Measurements from ENCODE around the gene PBX2.
"Not testable (repeated sequence)": the region's sequence is repeated elsewhere in the genome, so short reads cannot be mapped to it uniquely, and the experiment has no call there.

PBX2 gene

DNA sequence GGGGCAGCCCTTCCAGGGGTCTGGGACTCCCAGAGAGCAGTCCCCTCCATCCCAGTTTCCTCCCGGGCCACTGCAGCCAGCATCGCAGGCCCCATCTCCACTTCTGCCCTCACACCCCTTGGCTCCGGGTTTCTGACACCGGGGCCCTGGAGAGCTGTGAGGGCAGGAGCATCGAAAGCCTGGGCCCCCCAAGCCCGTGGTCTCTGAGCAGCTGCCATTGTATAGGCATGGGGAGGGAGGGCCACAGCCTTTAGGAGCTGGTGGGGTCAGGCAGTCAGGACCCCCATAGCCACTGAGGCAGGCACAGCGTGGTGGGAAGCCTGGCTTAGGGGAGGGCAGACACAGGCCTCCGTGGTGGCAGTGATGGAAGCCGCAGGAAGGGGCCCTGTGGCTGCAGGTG, 12.2 kb upstream of the PBX2 start:
- DNase-seq, result no peak

DNA sequence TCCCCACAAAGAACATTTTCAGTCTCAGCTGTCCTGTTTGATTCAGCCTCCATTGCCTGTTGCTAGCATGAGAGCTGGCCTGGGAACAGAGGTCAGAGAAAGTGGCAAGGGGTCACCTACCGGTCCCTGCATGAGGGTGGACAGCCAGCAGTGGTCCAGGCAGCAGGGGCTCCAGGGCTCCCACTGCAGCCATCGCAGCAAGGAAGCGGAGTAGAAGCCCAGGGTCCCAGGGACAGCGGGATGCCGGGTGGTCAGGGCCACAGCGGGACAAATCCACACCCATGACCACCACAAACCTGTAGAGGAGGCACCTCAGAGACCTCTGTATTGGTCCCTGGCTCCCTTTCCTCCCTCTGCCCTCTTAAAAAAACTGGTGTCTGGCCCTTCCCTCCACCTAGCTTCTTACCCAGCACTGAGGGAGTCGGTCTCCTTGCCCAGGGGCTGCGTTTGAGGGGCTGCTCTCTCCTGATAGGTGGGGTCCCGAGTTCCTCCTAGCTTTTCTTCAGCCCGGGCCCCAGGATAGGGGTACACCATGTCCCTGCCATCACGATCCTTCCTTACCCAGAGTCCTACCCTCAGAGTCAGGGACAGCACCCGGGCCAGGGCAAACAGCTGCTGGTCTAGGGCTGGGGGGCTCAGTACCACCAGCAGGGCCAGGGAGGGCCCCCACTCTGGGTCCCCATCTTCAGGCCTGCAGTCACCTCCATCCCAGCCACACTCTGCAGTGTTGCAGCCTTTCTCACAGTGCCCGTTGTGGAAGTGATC, 10.9 kb upstream of the PBX2 start:
- DNase-seq, result no peak

DNA sequence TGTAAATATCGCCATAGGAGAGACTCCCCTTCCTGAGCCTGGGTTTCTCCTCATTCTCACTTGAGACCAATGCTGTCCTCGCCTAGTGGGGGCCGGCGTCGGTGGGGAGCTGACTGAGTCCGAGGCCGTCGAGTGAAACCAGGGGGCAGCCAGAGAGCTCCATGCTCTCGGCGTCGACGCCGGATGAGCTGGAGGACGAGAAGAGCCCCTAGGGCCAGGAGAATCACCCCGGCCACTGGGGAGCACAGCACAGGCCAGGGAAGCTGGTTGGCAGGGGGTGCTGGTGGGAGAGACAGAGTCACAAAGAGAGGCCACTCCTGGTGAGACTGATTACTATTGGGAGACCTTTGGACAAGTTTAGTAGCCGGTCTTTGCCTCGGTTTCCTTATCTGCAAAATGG, 8.9 kb upstream of the PBX2 start:
- DNase-seq, result no peak

DNA sequence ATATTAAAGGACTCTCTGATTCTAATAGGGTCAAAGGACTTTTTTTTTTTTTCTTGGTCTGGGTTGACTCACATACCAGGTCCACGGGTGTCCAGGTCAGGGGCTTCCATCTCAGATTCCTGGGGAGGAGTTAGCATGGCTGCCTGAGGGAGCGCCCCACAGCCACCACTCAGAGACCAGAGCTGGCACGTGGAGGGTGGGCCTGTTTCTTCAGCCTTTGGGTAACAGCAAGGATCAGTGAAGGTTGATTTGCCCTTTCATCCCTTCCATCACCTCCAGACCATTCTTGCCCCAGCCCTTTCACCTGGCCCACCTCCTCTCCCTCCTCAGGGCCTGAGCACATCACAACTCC, 8.3 kb upstream of the PBX2 start:
- DNase-seq, result no peak

DNA sequence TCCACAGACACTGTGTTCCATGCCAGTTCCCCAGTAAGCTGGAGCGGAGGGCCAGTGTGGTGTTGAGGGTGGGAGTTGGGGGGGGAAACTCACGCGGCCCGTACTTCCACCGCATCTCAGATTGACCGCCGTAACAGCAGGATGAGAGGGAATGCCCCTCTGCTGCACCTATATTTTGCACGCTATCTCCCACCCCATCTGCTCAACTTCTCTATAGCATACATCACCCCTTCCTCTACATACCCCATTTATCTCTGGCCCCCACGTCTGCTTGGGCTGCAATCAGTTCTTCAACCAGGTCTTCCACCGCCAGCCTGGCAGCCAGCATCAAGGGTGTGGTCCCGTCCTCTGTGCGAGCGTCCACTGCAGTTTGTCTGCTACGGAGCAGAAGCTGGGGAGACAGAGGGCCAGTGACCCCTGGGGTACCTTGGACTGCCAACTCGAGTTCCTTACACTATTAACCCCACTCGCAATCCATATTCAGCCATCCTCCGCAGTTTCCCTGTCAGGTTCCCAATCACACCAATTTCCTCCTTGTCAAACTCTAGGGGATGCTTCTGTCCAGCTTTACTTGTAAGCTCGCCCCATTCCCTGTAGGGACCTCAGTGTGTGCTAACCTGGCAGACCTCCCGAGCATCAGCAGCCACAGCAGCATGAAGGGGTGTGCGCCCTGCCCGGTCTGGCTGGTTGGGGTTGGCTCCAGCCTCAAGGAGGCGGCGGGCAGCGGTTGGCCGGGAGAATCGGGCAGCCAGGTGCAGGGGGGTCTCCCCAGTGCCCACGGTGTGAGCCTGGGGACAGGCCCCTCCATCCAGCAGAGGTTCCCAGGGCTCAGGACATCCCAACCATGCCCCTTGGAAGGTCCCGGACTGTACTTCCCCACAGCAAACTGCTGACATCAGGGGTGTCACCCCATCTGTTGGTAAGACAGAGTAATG, 6.9 kb upstream of the PBX2 start:
- DNase-seq, result peak in 1 of 2 donors; percentile 47

DNA sequence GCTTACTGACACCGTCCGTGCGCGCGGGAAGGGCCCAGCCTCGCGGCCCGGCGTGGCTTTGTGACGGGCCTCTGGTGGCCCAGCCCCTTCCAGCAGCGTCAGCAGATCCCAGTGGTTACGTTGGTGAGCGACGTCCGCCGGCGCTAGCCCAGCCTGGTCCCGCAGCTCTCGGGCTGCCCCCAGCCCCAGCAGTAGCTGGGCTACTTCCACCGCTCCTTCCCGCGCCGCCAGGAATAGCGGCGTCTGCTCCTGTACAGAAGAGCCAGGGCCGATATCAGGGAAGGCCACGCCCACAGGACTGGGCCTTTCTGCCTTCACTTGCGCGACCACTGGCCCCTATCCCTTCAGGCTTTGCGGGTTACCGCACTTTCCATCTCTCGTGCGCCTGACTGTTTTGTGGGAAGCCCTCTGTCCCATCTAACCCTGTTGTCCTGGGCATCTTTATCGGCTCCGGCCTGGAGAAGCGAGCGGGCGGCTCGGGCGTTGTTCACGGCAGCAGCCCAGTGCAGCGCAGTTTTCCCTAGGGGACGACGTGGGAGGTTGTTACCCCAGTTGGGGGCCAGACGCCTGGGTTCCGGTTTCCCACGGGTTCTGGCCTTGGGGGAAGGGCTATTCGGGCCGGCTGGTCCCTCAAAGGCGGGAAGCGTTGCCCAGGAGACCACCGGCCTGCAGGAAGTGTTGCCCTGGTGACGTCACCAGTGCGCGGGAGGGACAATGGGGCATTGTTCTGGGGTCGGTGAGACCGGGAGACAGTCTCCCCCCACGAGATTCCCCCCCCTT, 6.1 kb upstream of the PBX2 start:
- DNase-seq, result peak; percentile 76 to 86

DNA sequence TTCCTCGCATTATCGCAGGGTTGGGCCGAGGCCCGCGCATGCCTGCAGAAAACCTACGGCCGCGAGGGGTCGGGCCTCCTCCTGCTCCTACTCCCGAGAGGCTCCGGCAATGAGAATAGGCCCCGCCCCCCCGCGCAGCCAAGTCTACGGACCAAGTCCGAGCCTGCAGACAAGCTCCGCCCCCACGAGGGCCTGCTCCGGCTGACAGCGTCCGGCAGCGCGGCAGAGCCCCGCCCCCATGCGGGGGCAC, 5.6 kb upstream of the PBX2 start:
- peak; percentile 100 for DNase-seq

DNA sequence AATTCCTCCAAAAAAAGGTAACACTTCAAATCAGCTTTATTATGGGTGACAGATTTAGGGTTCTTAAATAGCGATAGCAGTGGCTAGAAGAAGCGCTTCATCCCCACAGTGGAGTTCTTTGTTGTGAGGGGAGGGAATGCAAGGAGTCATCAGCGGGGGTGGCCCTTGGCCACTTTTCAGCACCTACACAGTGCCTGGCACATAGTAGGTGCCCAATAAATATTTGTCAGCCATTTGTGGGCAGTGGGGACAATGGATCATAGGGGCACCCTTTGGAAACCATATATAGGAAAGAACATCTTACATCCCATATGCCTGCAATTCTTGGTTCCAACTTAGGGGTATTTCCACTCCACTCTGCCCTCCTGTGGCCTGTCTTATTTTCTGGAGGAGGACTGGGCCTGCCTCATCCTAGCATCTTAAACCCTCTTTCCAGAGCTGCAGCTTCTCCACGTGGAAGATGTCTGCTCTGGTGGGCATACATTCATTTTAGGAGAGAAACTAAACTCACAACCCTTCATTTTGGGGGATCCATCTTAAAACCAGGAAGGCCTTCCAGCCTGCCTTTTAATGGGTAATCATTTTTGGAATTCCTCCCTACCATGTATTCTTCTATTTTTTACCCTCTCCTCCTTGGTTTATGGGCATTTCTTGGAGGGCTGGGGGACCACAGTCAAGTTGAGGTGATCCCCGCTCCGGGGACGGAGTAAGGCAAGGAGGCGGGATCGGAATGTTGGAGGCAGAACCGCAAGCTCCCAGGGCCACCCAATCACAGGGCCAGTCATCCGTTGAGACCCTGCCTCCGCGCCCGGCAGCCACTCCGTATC, 5.0 kb upstream of the PBX2 start:
- peak; percentile 27 to 54 for DNase-seq

DNA sequence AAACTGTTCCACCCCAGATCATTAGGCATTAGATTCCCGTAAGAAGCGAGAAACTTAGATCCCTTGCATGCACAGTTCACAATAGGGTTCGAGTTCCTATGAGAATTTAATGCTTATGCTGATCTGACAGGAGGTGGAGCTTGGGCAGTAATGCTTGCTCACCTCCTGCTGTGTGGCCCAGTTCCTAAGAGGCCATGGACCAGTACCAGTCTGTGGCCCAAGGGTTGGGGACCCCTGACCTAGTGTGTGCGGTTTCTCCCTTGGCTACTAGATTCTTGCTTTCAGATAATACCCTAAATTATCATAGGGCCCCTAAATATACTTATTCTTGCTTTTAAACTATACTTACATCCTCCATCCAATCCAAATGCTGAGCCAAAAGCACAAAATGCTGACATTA, 4.4 kb upstream of the PBX2 start:
- no peak for DNase-seq

DNA sequence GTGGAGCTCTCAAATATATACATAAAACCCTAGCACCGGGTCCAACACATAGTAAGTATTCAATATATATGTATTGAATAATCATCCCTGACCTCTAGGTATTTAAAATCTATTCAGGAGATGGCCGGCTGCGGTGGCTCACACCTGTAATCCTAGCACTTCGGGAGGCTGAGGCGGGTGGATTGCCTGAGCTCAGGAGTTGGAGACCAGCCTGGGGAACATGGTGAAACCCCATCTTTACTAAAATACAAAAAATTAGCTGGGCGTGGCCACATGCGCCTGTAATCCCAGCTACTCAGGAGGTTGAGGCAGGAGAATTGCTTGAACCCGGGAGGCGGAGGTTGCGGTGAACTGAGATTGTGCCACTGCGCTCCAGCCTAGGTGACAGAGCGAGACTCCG, 3.1 kb upstream of the PBX2 start:
- DNase-seq, result not testable (repeated sequence)

DNA sequence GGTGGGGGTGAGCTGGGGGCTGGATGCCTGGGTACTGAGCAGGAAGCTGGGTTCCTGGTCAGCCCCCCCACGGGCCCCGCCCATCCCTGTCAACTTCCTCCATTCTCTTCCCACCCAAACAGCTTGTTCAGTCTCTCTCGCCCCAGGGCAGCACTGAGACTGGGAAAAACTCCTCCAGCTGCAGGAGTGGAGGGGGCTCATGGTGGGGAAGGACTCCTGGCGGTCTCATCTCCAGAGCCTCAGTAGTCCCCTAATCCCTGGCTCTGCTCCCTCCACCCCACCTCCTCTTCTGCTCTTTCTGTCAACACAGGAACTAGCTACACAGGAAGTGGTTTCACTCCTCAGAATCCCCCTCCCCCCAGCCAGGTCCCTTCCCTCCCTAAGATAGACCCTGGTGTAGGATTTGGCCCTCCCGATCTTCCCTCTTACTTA, 2.6 kb upstream of the PBX2 start, which contains the start of gene GPSM3:
TSS of gene GPSM3 (minus strand) at position 36 of the 432 bp plus-strand sequence. CDS start 130 bp downstream, outside the sequence.
- DNase-seq, result peak; percentile 59 to 69

DNA sequence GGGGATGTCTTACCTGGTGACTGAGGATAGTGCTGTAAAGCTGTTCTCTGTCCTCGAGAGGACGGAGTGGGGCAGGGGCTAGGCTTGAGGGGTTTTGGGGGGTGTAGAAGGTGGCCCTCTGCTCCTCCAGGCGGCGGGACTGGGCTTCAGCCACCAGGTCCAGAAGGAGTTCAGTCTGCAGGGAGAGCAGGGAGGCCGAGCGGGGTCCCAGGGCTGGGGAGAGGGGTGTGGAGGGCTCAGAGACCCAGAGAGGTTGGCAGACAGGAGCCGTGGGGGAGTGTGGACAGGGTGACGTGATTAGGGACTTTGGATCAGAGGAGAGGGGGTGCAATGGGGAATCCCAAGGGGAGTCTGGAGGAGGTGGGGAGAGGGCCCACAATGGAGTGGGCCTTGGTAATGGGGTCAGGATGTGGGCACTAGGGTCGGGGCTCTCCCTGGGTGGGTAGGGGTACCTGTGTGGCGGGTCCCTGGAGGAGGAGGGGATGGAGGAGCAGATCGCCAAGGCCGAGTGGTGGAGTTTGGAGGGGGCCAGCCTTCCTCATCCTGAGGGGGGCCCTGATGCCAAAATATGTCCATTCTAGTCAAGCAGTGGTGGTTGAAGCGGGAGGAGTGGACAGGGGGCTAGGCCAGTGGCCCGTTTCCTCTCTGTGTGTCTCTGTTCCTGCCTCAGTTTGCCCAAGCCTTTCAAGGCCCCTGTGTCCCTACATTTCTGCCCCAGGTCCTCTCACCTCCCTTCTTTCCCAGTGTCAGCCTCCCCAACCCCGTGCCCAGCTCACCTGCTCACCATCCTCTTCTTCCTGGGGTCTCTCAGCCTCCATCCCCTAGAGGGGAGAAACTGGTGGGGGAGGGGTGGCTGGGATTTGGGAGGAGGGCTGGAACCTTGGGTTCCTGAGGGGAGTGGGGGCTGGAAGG, 1.9 kb upstream of the PBX2 start:
- peak; percentile 46 to 64 for DNase-seq

DNA sequence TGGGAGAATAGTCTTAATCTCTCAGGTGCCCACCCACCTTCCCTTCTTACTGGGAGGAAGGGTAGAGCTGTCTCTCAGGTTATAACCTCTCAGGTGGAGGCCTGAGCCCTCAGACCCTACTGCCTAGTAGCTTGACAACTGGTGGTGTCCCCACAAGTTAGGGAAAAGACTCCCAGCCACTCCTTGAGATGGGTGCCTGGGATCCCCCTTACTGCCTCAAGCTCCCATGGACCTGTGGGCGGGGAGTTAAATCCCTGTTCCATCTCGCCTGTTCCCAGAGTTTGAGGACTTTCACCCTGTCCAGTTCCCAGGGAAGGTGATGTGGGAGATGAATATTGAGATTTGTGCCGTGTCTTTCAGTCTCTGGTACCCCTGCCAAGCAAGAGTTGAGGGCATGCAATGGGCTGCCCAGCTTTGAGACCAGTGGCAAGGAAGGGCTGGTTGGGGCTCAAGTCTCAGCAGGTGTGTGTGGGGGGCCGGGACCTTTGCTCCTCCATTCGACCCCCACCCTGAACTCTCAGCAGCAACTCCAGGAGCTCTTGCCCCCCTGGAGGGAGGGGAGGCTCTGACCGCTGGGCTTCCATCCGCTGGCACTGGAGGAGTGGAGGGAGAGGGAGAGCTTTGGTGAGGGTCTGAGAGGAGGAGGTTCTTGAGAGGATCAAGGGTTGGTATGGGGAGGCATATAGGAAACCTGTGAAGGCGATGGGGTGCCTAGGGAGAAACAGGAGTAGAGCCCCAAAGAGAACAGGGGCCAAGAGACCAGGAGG, 1.1 kb upstream of the PBX2 start:
- DNase-seq, result no peak

DNA sequence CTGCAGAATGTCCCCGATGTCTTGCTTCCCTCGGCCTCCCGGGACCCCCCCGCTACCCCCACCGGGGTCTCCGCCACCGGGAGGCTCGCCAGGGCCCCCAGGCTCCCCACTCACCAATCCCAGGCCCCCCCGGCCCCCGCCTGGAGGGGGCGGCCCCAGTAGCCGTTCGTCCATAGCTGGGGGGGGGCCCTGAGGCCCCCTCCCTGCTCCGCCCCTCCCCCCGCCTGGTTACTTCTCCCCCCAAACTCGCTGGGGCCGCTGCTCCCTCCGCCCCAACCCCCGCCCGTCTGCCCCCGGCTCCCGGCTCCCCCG, 304 bp downstream of the PBX2 start:
- DNase-seq, result no peak

DNA sequence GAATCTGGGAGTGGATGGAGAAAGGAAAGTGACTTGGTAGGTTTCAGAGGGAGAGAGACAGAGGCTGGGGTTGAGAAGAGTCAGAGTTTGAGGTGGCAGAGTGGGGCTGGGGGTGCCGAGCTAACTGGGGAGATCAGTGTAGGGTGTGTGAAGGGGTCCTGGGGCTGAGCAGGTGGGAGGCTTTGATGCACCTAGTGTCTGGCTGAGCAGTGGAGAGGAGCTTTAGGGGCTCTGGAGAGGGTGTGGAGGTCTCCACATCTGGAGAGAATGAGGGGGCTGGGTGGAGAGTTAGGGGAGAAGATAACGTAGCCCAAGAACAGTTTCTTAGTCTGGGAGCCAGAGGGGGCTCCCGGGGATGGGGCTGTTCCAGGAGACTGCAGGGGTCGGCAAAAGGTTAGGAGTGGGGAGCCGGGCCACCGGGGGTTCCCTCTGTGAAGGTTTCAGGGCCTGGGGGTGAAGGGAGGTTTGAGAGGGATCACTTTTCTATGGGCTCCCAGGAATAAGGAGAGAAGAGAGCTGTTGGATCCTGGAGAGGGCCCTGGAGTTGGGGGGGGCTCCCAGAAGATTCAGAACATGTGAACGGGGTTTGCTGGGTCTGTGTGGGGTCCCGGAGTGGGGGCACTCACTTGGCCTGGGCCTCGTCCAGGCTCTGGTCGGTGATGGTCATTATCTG, 797 bp downstream of the PBX2 start:
- DNase-seq, result no peak

DNA sequence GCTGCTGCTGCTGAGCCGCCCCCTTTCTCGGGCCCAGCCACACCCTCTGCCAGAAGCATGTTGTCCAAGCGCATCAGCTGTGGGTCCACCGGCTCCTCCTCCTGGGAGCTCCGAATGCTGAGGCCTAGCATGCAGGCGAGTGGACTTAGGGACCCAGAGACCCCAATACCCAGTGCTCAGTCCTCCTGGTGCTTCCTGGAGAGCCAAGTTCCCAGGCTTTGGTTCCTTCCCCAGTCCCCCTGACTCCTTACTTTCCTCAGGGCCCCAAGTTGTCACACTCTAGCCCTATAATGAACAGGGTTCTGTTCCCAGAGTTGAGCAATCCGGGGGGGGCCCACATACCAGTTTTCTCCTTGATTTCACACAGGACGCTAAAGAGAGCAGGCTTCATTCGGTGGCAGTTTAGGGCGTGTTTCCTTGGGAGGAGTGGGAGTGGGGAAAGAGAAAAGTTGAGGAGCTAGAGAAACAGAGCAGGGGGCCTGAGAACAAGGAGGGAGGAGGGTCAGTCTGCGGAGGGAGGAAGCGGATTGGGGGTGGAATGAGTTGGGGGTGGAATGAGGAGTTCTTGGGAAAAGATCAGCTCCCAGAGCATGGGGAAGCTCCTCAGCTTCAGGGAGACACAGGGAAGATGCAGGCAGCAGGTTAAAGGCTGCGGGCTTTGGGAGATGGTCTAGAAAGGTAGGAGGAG, 1.5 kb downstream of the PBX2 start:
- DNase-seq, result no peak

DNA sequence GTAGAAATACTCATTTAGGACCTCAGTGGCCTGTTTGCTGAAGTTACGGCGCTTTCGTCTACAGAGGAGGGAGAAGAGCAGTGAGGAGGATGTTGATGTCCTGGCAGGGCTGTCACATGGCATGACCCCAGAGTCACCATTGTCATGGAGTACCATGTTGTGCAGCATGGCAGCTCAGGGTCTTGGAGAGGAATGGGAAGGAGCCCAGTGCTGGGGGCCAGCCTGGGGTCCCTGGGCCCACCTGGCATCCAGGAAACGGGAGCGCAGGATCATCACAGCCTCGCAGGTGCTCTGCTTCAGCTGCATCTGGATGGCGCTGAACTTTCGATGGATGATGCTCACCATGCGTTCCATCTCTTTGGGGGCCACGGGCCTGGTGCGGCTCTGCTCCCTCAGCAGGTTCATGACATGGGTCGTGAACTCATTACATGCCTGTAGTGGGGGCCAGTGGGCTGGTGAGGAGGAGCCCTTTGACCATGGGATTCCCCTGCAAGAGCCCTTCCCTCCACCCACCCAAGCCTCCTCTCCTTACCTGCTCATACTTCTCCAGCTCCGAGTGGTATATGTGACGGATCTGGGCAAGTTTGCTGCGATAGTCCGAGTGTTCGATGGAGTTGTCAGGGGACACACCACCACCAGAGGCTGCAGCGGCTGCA, 2.1 kb downstream of the PBX2 start:
- not testable (repeated sequence) for DNase-seq

DNA sequence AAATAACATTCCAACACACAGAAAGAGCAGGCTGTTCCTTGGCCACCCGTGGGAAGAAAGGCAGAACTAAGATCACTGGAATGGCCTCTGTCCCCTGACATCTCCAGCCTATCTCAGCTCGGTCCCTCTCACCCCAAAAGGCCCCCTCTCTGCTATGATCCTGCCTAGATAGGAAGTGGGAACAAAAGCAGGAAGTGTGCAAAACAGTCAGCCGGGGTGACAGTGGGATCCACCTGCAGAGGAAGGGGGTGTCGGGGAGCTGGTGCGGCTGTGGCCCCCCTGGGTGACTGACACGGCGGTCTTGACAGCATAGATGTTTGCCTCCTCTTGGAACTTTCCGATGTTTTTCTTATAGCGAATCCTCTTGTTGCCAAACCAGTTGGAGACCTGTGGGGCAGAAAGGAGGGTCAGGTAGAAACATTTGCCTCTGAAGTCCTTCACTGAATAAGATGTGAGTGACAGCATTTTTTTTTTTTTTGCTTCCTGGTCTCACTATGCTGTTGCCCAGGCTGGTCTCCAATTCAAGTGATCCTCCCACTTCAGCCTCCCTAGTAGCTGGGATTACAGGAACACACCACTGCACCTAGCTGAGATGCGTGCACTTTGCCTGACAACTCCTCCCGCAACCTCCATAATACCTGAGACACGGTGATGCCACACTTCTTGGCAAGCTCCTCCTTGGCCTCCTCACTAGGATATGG, 2.8 kb downstream of the PBX2 start:
- DNase-seq, result no peak
